Measurements from ENCODE around the gene SCYL2. TPM values are rescaled to one million over a fixed set of nuclear protein-coding genes. Genes with fewer than 3 reads are reported as not detected.

The SCYL2 gene
- total RNA-seq, 2 experiments from 2014 or later, result 21.9 to 25.4 TPM

- intact Hi-C loops (cut with micrococcal nuclease), result no loop called here
- Mint-ChIP-seq H3K27ac (no peak overlapping the region), H3K4me1 (ENCODE audit: low read depth) (peaks cover 3% of the 10 kb centered on the region), H3K27me3 (no peaks in the 10 kb centered on the region), H3K9me3 (no peaks in the 10 kb centered on the region), H3K4me3 (no peak overlapping the region), H3K36me3 (ENCODE audit: low read depth) (peaks cover 8% of the 10 kb centered on the region)
- DNase-seq (no peak), ATAC-seq (no peak)
- no peak for TF ChIP-seq CTCF (IDR thresholded peaks at IDR 0.05)
- ChIA-PET CTCF (no interaction called here), POLR2A (no interaction called here)
Observed at GRCh38 chr12:100324498-100324897, 57.5 kb downstream of the SCYL2 start.

GRCh38 chr12:100326208-100326607 is 59.2 kb downstream of the SCYL2 start:
- ATAC-seq (no peak), DNase-seq (no peak)
- Mint-ChIP-seq H3K4me1 (ENCODE audit: low read depth) (peaks cover 8% of the 10 kb centered on the region), H3K27me3 (no peaks in the 10 kb centered on the region), H3K27ac (no peak overlapping the region), H3K36me3 (ENCODE audit: low read depth) (peaks cover 13% of the 10 kb centered on the region), H3K9me3 (no peaks in the 10 kb centered on the region), H3K4me3 (no peak overlapping the region)
- ChIA-PET POLR2A (no interaction called here), CTCF (no interaction called here)
- TF ChIP-seq CTCF (IDR thresholded peaks at IDR 0.05), result no peak
- intact Hi-C loops (cut with micrococcal nuclease), result no loop called here

GRCh38 chr12:100329800-100330199 is 62.8 kb downstream of the SCYL2 start:
- Mint-ChIP-seq H3K36me3 (ENCODE audit: low read depth) (peaks cover 22% of the 10 kb centered on the region), H3K27me3 (no peaks in the 10 kb centered on the region), H3K4me1 (ENCODE audit: low read depth) (peaks cover 8% of the 10 kb centered on the region), H3K9me3 (no peaks in the 10 kb centered on the region), H3K4me3 (no peak overlapping the region), H3K27ac (no peak overlapping the region)
- peak; percentile 5 for DNase-seq
- ChIA-PET POLR2A (no interaction called here), CTCF (no interaction called here)
- intact Hi-C loops (cut with micrococcal nuclease), result no loop called here
- ATAC-seq, result peak; percentile 69
- no peak for TF ChIP-seq CTCF (IDR thresholded peaks at IDR 0.05)

- TF ChIP-seq CTCF (IDR thresholded peaks at IDR 0.05), result no peak
- ATAC-seq (no peak), DNase-seq (no peak)
- intact Hi-C loops (cut with micrococcal nuclease), result no loop called here
- Mint-ChIP-seq H3K36me3 (ENCODE audit: low read depth) (peaks cover 31% of the 10 kb centered on the region), H3K4me1 (ENCODE audit: low read depth) (peaks cover 8% of the 10 kb centered on the region), H3K4me3 (no peak overlapping the region), H3K27me3 (no peaks in the 10 kb centered on the region), H3K9me3 (no peaks in the 10 kb centered on the region), H3K27ac (peak overlapping the region; percentile 13)
- POLR2A ChIA-PET, result no interaction called here
- CTCF ChIA-PET, result no interaction called here
Observed at GRCh38 chr12:100331871-100332270, 64.9 kb downstream of the SCYL2 start.

GRCh38 chr12:100332852-100333251 is 65.9 kb downstream of the SCYL2 start:
- DNase-seq (no peak), ATAC-seq (no peak)
- H3K4me1 Mint-ChIP-seq (ENCODE audit: low read depth), result peaks cover 8% of the 10 kb centered on the region
- intact Hi-C loops (cut with micrococcal nuclease), result no loop called here
- H3K27ac Mint-ChIP-seq, result no peak overlapping the region
- CTCF ChIA-PET, result no interaction called here
- POLR2A ChIA-PET, result no interaction called here
- no peaks in the 10 kb centered on the region for H3K9me3 Mint-ChIP-seq
- no peak for TF ChIP-seq CTCF (IDR thresholded peaks at IDR 0.05)
- no peak overlapping the region for H3K4me3 Mint-ChIP-seq
- peaks cover 33% of the 10 kb centered on the region for H3K36me3 Mint-ChIP-seq (ENCODE audit: low read depth)
- H3K27me3 Mint-ChIP-seq, result no peaks in the 10 kb centered on the region

Measured in activated CD8-positive, alpha-beta T cell treated with anti-CD3 and anti-CD28 coated beads for 36 hours (primary cell).